Activated CD8-positive, alpha-beta memory T cell treated with anti-CD3 and anti-CD28 coated beads, Interleukin-2, amount 50 U/mL, for 24 hours (primary cell): ENCODE data around the gene OR2AT4.
A peak's percentile ranks its signal among the peaks of the same experiment; 100 is the strongest.
"Not testable (repeated sequence)": the region's sequence is repeated elsewhere in the genome, so short reads cannot be mapped to it uniquely, and the experiment has no call there.

Experiments
- DNase-seq: peaks from one replicate; pipeline ENCODE4 v3.0.0-alpha.2; 2020; ENCODE audit errors: extremely low read depth

The OR2AT4 gene

GRCh38 chr11:75096456-75097172 lies at the start of gene OR2AT4:
Gene OR2AT4, minus strand, starts transcription at chr11:75096876.
- no peak for DNase-seq

- no peak for DNase-seq
Observed at GRCh38 chr11:75145972-75146519, 49.4 kb upstream of the OR2AT4 start.

- no peak for DNase-seq
Observed at GRCh38 chr11:75145196-75145971, 48.7 kb upstream of the OR2AT4 start.

- no peak for DNase-seq
Observed at GRCh38 chr11:75144716-75145014, 48.0 kb upstream of the OR2AT4 start.

GRCh38 chr11:75143420-75143731 lies 46.7 kb upstream of the OR2AT4 start:
- DNase-seq: no peak

GRCh38 chr11:75142714-75143419 lies 46.2 kb upstream of the OR2AT4 start:
- peak; percentile 53 for DNase-seq

GRCh38 chr11:75141166-75141565 lies 44.5 kb upstream of the OR2AT4 start:
- no peak for DNase-seq

GRCh38 chr11:75140269-75141138 lies 43.8 kb upstream of the OR2AT4 start:
- peak; percentile 38 for DNase-seq

GRCh38 chr11:75135651-75136050 lies 39.0 kb upstream of the OR2AT4 start:
- no peak for DNase-seq

- DNase-seq: no peak
Observed at GRCh38 chr11:75135021-75135650, 38.5 kb upstream of the OR2AT4 start.

GRCh38 chr11:75133976-75134375 lies 37.3 kb upstream of the OR2AT4 start:
- no peak for DNase-seq

- DNase-seq: no peak
Observed at GRCh38 chr11:75132080-75132479, 35.4 kb upstream of the OR2AT4 start.

GRCh38 chr11:75126564-75126963 lies 29.9 kb upstream of the OR2AT4 start:
- DNase-seq: no peak

- DNase-seq: no peak
Observed at GRCh38 chr11:75118577-75118976, 21.9 kb upstream of the OR2AT4 start.

- DNase-seq: no peak
Observed at GRCh38 chr11:75114465-75114864, 17.8 kb upstream of the OR2AT4 start.

- DNase-seq: no peak
Observed at GRCh38 chr11:75113030-75113429, 16.4 kb upstream of the OR2AT4 start.

- no peak for DNase-seq
Observed at GRCh38 chr11:75112200-75112599, 15.5 kb upstream of the OR2AT4 start.

- no peak for DNase-seq
Observed at GRCh38 chr11:75107187-75107586, 10.5 kb upstream of the OR2AT4 start.

- DNase-seq: not testable (repeated sequence)
Observed at GRCh38 chr11:75105967-75106681, 9.4 kb upstream of the OR2AT4 start.

- no peak for DNase-seq
Observed at GRCh38 chr11:75105462-75105925, 8.8 kb upstream of the OR2AT4 start.
